ENCODE measurements around the gene TTC4. TPM values are rescaled to one million over a fixed set of nuclear protein-coding genes. Genes with fewer than 3 reads are reported as not detected.

Gene TTC4
- total RNA-seq, 1 donor from 2014 or later = 23.9 TPM

DNA sequence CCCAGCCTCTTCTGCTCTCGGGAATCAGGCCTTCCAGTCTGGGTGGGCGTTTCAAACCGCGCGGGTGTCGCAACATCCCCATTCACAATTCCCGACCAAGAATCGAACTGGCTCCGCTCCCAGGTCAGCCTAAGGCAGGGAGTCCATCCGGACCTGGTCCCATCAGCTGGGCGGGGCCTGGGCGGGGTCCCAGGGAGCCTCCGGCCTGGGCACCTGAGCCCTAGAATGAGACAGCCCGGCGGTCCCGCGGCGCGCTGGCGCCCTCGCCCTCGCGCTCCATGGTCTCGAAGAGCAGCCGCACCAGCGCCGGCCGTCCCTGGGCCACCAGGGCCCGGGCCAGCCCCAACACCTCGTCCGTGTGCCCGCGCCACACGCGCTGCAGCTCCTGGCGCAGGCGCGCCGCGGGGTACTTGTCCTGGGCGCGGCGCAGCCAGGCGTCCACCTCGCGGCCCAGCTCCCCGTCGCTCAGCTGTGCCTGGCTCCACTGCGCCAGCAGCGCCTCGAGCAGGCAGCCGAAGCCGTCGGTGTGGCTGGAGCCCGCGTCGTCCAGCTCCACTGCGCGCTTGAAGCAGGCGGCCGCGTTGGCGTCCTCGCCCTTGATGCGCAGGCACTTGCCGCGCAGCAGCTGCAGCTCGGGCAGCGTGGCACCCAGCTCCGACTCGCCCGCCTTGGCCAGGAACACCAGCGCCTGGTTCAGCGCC, 65.5 kb downstream of the TTC4 start:
- no peak for DNase-seq (ENCODE audit: extremely low read depth, low read depth, low spot score)

DNA sequence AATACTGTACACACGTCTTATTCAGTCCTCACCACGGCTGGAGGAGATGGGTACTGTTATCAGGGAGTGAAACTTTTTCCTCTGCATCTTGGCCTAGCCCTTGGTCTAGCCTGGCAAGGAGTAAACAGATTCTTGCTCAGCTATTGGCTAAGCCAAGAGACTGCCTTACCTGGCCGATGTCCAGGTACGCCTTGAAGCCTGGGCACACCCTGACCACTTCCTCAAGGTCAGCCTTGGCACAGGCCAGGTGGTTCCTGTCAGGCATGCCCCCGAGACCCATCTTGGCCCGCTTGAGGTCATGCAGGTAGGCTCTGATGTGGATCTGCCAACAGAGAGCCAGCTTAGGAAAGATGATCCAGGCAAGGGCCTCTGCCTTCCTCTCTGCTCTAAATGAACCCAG, 66.5 kb downstream of the TTC4 start:
- no peak for DNase-seq (ENCODE audit: extremely low read depth, low read depth, low spot score)

GRCh38 chr1:54782588-54782987, 66.9 kb downstream of the TTC4 start:
- no peak for DNase-seq (ENCODE audit: extremely low read depth, low read depth, low spot score)

DNA sequence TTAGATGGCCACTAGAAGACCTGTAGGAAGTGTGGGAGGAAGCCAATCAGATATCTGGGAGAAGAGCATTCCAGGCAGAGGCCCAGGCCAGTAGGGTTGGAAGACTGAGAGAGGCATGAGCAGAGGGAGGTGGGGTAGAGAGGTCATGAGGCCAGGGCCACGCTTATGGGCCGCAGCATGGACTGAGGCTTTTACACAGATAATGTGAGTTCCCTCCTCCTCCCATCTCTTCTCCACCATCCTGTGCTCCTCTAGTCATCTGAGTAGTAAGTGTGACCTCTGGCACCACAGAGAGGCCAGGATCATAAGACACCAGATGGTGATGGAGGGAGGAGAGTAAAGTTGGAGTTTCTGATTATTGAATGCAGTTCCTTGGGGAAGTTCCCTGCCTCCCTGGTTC, 68.4 kb downstream of the TTC4 start:
- no peak for DNase-seq (ENCODE audit: extremely low read depth, low read depth, low spot score)

GRCh38 chr1:54786778-54787177, 71.1 kb downstream of the TTC4 start:
- no peak for DNase-seq (ENCODE audit: extremely low read depth, low read depth, low spot score)

- DNase-seq (ENCODE audit: extremely low read depth, low read depth, low spot score) = no peak
Measured at GRCh38 chr1:54787604-54788003, 71.9 kb downstream of the TTC4 start.

- no peak for DNase-seq (ENCODE audit: extremely low read depth, low read depth, low spot score)
Measured at GRCh38 chr1:54788459-54788858, 72.8 kb downstream of the TTC4 start.

DNA sequence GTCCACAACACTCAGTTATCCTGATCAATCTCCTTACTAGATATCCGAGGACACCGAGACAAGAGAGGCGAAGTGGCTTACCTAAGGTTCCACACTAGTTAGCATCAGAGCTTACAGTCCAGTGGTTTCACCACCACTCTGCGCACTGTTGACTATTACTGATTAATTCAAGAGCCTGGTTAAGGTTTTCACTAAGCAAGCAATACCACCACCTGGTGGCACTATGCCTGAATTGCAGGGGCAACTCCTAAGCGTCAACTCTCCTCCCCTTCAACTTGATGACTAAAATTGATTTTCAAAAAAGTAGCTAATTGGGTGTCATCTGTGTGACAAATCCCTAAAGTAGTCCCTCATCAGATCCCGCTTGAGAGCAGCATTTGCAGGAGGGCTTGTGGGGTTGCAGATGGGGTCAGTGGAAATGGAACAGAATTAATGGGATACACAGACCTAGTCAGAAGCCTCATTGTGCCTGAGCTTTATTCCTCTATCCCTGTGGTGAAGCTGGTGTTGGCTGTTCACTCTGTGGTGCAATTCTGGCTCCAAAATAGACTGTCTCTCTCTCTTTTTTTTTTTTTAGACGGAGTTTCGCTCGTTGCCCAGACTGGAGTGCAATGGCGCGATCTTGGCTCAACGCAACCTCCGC, 76.3 kb downstream of the TTC4 start:
- peak; percentile 20 for DNase-seq (ENCODE audit: extremely low read depth, low read depth, low spot score)

Other genes starting within 250 kb of the TTC4 start
- gene ACOT11, start 167.6 kb upstream of the TTC4 start, total RNA-seq = 0.93 and 1.2 TPM in 2 replicates
- gene FAM151A, start 92.3 kb upstream of the TTC4 start, total RNA-seq = not detected in 2 replicates
- gene MROH7, start 74.1 kb upstream of the TTC4 start, total RNA-seq = not detected in 2 replicates
- gene PARS2, start 48.7 kb downstream of the TTC4 start, total RNA-seq = 3.6 and 4.9 TPM in 2 replicates
- gene TTC22, start 85.5 kb downstream of the TTC4 start, total RNA-seq = not detected in 2 replicates
- gene DHCR24, start 171.3 kb downstream of the TTC4 start, total RNA-seq = 84.4 and 96.8 TPM in 2 replicates

Data from glomerular endothelial cell (primary cell).